Mesodermal cell (in vitro differentiated cells): ENCODE data around the gene ERVK3-1.

ENCODE experiments used
- H3K27ac ChIP-seq: 2 replicates; pipeline ENCODE4 v1.7.0; 2013; ENCODE audit warnings: mild to moderate bottlenecking, low read depth, low read length, moderate library complexity; ENCODE audit not compliant: severe bottlenecking
- H3K36me3 ChIP-seq: 2 replicates; pipeline ENCODE4 v1.7.1; 2013; ENCODE audit warnings: mild to moderate bottlenecking, low read length, moderate library complexity; ENCODE audit not compliant: control insufficient read depth, insufficient read depth
- H3K4me1 ChIP-seq: one replicate; pipeline ENCODE4 v1.7.1; 2013; ENCODE audit warnings: mild to moderate bottlenecking, low read length; ENCODE audit not compliant: insufficient read depth, control insufficient read depth, poor library complexity, severe bottlenecking
- H3K4me3 ChIP-seq: 2 replicates; pipeline ENCODE4 v1.7.0; 2013; ENCODE audit warnings: low read length, control low read depth, mild to moderate bottlenecking; ENCODE audit not compliant: insufficient read depth, poor library complexity, severe bottlenecking; ENCODE audit errors: extremely low read depth
- H3K9me3 ChIP-seq: 2 replicates; pipeline ENCODE4 v1.7.1; 2013; ENCODE audit warnings: mild to moderate bottlenecking, low read length, moderate library complexity; ENCODE audit not compliant: control insufficient read depth
- WGBS, 2 experiments: methylation state at CpG; one replicate each; pipeline ENCODE4 v1.1.5; 2013; ENCODE audit warnings: missing lambda C conversion rate in 2 of 2; ENCODE audit not compliant: insufficient coverage in 2 of 2; 5-methylcytosine and 5-hydroxymethylcytosine counted together

The ERVK3-1 gene

DNA sequence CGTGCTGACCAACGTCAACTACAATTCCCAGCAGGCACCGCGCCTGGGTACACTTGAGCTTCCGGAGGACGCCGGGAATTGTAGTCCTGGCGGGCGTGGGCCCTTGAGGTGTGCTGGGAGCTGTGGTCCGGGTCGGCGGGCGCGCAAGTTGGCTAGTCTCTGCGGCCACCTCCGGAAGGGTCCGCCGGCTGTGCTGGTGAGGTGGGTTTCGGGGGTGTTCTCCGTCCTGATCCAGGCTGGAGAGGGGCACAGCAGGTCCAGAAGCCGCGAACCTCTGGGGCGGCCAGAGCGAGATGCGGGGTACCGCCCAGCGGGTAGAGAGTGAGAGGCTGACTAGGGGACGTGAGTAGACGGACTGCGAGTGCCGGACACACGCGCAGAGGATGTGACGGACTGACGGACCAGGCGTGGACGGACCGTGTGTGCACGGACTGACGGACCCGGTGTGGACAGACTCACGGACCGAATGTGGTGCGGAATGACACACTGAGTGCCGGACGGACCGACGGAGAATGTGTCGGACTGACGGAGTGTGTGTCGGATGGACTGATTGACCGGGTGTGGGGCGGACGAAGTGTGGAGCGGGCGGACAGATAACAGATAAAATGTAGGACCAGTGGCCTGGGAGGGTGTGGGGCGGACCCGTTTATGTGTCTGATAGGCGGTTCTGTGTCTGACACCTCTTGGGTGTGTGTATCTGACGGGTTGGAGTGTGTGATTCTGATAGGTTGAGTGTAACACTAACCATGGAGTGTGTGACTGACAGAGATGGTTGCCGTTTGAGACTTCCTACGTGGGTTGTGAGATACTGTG lies 21.9 kb downstream of the ERVK3-1 start, which contains the start of gene ZSCAN22:
Gene ZSCAN22 (plus strand): TSS at position 81 of the 813 bp plus-strand sequence. CDS start 7,809 bp downstream, outside the sequence.
- Histone ChIP-seq H3K4me3 (peak within 1 kb of the TSS; percentile 67), H3K9me3 (no peaks in the 10 kb centered on the region), H3K27ac (peak within 1 kb of the TSS; percentile 37), H3K36me3 (no peaks in the 10 kb centered on the region), H3K4me1 (peaks cover 18% of the 10 kb centered on the region)
- 1 to 2% methylated on average over 59 of the region's 62 CpGs for WGBS, 2 experiments

GRCh38 chr19:58328999-58329398 lies 23.8 kb downstream of the ERVK3-1 start:
- Histone ChIP-seq H3K9me3 (no peaks in the 10 kb centered on the region), H3K36me3 (no peaks in the 10 kb centered on the region), H3K4me3 (no peak overlapping the region), H3K4me1 (peaks cover 18% of the 10 kb centered on the region), H3K27ac (no peak overlapping the region)
- 17 to 20% methylated on average over 10 of the region's 10 CpGs for WGBS, 2 experiments

DNA sequence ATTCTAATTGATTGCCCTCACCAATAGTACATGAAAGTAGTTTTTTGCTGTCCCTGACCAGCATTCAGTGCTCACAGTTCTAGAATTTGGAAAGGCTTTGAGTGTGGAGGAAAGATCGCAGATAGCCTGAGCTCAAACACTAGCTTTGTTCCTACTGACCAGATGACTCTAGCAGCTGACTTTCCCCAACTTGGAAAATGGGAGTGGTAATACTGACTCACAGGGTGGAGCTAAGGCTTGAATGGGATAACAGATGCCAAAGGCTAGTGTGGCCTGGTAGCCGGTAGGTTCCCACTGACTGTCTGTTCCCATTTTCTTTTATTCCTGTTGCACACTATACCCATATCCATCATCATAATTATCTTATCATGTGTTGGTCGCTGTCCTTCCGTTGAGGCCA lies 25.3 kb downstream of the ERVK3-1 start:
- 81 to 100% methylated on average over 3 to 4 of the region's 4 CpGs for WGBS, 2 experiments
- peaks cover 3% of the 10 kb centered on the region for H3K36me3 ChIP-seq
- no peak overlapping the region for H3K4me3 ChIP-seq
- H3K27ac ChIP-seq: no peak overlapping the region
- H3K9me3 ChIP-seq: no peaks in the 10 kb centered on the region
- H3K4me1 ChIP-seq: peaks cover 18% of the 10 kb centered on the region

DNA sequence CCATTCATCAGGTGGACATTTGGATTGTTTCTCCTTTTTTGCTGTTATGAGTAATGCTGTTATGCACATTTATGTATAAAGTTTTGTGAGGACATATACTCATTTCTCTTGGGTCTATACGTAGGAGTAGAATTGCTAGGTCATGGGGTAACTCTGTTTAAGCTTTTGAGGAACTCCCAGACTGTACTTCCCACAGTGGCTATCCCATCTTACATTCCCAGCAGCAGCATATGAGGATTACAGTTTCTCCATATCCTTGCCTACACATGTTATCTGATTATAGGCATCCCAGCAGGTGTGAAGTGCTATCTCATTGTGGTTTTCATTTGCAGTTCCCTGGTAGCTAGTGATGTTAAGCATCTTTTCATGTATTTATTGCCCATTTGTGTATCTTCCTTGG lies 27.5 kb downstream of the ERVK3-1 start:
- Histone ChIP-seq H3K27ac (no peak overlapping the region), H3K4me1 (peaks cover 18% of the 10 kb centered on the region), H3K9me3 (no peaks in the 10 kb centered on the region), H3K4me3 (no peak overlapping the region), H3K36me3 (peaks cover 20% of the 10 kb centered on the region)
- WGBS, 2 experiments: 80% methylated on average over 1 of the region's 1 CpG; no CpG with 5 or more reads in 1 of the 2 experiments

GRCh38 chr19:58334691-58335249 lies 29.6 kb downstream of the ERVK3-1 start:
- H3K4me1 ChIP-seq: peaks cover 3% of the 10 kb centered on the region
- H3K9me3 ChIP-seq: no peaks in the 10 kb centered on the region
- 95 to 96% methylated on average over 17 to 19 of the region's 19 CpGs for WGBS, 2 experiments
- H3K4me3 ChIP-seq: no peak overlapping the region
- peaks cover 40% of the 10 kb centered on the region for H3K36me3 ChIP-seq
- H3K27ac ChIP-seq: no peak overlapping the region

DNA sequence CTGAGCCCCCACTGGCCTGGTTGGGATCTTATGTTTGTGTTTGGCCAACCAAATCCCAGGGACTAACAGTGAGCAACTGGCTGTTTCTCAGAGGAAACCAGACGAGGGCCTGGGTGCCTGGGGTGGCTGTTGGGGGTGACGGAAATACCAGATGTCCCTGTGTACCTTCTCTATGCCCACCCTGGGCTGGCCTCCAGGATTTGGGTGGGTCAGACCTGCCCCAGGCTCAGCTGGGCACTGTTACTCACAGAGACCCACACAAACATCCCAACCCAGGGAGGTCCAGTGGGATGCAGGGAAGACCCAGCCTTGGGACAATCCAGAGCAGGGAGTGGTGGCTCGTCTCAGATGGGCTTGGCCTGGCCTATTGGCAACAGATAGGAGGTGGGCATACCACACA lies 30.5 kb downstream of the ERVK3-1 start:
- Histone ChIP-seq H3K27ac (no peak overlapping the region), H3K9me3 (no peaks in the 10 kb centered on the region), H3K36me3 (peaks cover 46% of the 10 kb centered on the region), H3K4me3 (no peak overlapping the region), H3K4me1 (no peaks in the 10 kb centered on the region)
- WGBS, 2 experiments: 90 to 92% methylated on average over 1 to 3 of the region's 3 CpGs

- Histone ChIP-seq H3K36me3 (peaks cover 52% of the 10 kb centered on the region), H3K4me3 (no peak overlapping the region), H3K9me3 (no peaks in the 10 kb centered on the region), H3K4me1 (no peaks in the 10 kb centered on the region), H3K27ac (no peak overlapping the region)
- 88 to 93% methylated on average over 1 of the region's 1 CpG for WGBS, 2 experiments
Observed at GRCh38 chr19:58336216-58336615, 31.0 kb downstream of the ERVK3-1 start.

- WGBS, 2 experiments: 95 to 100% methylated on average over 3 of the region's 4 CpGs
- H3K36me3 ChIP-seq: peaks cover 58% of the 10 kb centered on the region
Observed at GRCh38 chr19:58336820-58337219, 31.6 kb downstream of the ERVK3-1 start.

DNA sequence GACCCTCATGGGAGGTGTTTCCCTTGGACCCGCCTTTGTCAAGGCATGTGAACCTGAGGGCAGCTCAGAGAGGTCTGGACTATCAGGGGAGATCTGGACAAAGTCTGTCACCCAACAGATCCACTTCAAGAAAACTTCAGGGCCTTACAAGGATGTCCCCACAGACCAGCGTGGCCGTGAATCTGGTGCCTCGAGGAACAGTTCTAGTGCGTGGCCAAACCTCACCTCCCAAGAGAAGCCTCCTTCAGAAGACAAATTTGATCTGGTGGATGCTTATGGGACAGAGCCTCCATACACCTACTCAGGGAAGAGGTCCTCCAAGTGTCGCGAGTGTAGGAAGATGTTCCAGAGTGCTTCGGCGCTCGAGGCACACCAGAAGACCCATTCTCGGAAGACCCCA lies 33.2 kb downstream of the ERVK3-1 start:
- 90 to 96% methylated on average over 7 to 9 of the region's 11 CpGs for WGBS, 2 experiments
- peaks cover 64% of the 10 kb centered on the region for H3K36me3 ChIP-seq
- no peak overlapping the region for H3K4me3 ChIP-seq
- H3K4me1 ChIP-seq: no peaks in the 10 kb centered on the region
- no peaks in the 10 kb centered on the region for H3K9me3 ChIP-seq
- H3K27ac ChIP-seq: no peak overlapping the region

More at GRCh38 chr19:58336820-58337219, 31.6 kb downstream of the ERVK3-1 start:
- Histone ChIP-seq H3K27ac (no peak overlapping the region), H3K4me3 (no peak overlapping the region), H3K9me3 (no peaks in the 10 kb centered on the region), H3K4me1 (no peaks in the 10 kb centered on the region)

GRCh38 chr19:58338825-58339558 lies 33.8 kb downstream of the ERVK3-1 start:
- H3K27ac ChIP-seq: no peak overlapping the region
- WGBS, 2 experiments: 88 to 91% methylated on average over 25 to 29 of the region's 30 CpGs
- H3K9me3 ChIP-seq: no peaks in the 10 kb centered on the region
- no peaks in the 10 kb centered on the region for H3K4me1 ChIP-seq
- H3K36me3 ChIP-seq: peaks cover 64% of the 10 kb centered on the region
- H3K4me3 ChIP-seq: no peak overlapping the region
